Gastroesophageal sphincter (tissue), 4 donors: ENCODE data around the gene TOLLIP. TPM values are rescaled to one million over a fixed set of nuclear protein-coding genes. Genes with fewer than 3 reads are reported as not detected.

ENCODE experiments used
- ATAC-seq: fragments of 150-250 bp; one replicate; pipeline ENCODE4 v1.9.1; 2016; ENCODE audit warnings: mild to moderate bottlenecking, moderate library complexity
- H3K27ac ChIP-seq, 4 donors: fragments of 200-600 bp; sonication (generic) in 3 of 4; 1 replicate in 3 of 4; 2 replicates in 1 of 4; pipeline ENCODE4 v1.5.1; 2016 to 2019
- H3K27me3 ChIP-seq: fragments of 200-600 bp; sonication (generic); one replicate; pipeline ENCODE4 v1.5.1; 2019
- H3K36me3 ChIP-seq, 2 donors: fragments of 200-600 bp; sonication (generic); one replicate each; pipeline ENCODE4 v1.5.1; 2019; ENCODE audit warnings: control low read depth in 1 of 2
- H3K4me1 ChIP-seq, 3 donors: fragments of 200-600 bp; sonication (generic); 1 replicate in 2 of 3; 2 replicates in 1 of 3; pipeline ENCODE4 v1.5.1; 2016 to 2019; ENCODE audit warnings: control low read depth in 2 of 3
- H3K4me3 ChIP-seq, 2 donors: fragments of 200-600 bp; sonication (generic); one replicate each; pipeline ENCODE4 v1.5.1; 2019; ENCODE audit warnings: mild to moderate bottlenecking in 1 of 2, moderate library complexity in 1 of 2
- H3K9me3 ChIP-seq, 3 donors: fragments of 200-600 bp; sonication (generic); one replicate each; pipeline ENCODE4 v1.5.1; 2017 to 2019; ENCODE audit warnings: control low read depth in 2 of 3
- EP300 ChIP-seq: sonication (generic); formaldehyde crosslinking; IDR thresholded peaks from one replicate; pipeline ENCODE4 v1.6.1; 2017; ENCODE audit warnings: antibody characterized with exemption, mild to moderate bottlenecking
- POLR2A ChIP-seq, 2 donors: fragments of 450-650 bp; IDR thresholded peaks; one replicate each; pipeline ENCODE4 v1.6.1; 2017; ENCODE audit warnings: antibody characterized with exemption in 2 of 2, mild to moderate bottlenecking in 2 of 2, moderate library complexity in 1 of 2
- POLR2AphosphoS5 ChIP-seq: sonication (generic); formaldehyde crosslinking; IDR thresholded peaks from one replicate; pipeline ENCODE4 v1.6.1; 2017; ENCODE audit warnings: antibody characterized with exemption
- WGBS, 2 donors: methylation state at CpG; one replicate each; pipeline ENCODE4 v1.1.5; 2018; ENCODE audit warnings: low coverage in 1 of 2; 5-methylcytosine and 5-hydroxymethylcytosine counted together
- small RNA-seq, 4 donors: library from RNA; depleted of rRNA; stranded (forward); fragments of <200 nt; gene quantifications; one replicate each; pipeline ENCODE3, GENCODE V24; 2016
- total RNA-seq, 4 donors: library from RNA; depleted of rRNA; stranded (reverse); fragments of >200 nt; gene quantifications; one replicate each; pipeline ENCODE4 v1.1.0, GENCODE V29; 2016
- TF ChIP-seq, protein P1 (sequence below), 4 experiments: fragments of 200-600 bp in 2 of 4; fragments of 450-650 bp in 2 of 4; sonication (generic) in 1 of 4; IDR thresholded peaks; one replicate each; pipeline ENCODE4 v1.5.1; 2017 to 2019; ENCODE audit warnings: antibody characterized with exemption in 4 of 4, mild to moderate bottlenecking in 2 of 4, moderate library complexity in 2 of 4

The TOLLIP gene
- total RNA-seq, 4 donors from 2014 or later = 42.3 to 70.6 (median 49.1) TPM

DNA sequence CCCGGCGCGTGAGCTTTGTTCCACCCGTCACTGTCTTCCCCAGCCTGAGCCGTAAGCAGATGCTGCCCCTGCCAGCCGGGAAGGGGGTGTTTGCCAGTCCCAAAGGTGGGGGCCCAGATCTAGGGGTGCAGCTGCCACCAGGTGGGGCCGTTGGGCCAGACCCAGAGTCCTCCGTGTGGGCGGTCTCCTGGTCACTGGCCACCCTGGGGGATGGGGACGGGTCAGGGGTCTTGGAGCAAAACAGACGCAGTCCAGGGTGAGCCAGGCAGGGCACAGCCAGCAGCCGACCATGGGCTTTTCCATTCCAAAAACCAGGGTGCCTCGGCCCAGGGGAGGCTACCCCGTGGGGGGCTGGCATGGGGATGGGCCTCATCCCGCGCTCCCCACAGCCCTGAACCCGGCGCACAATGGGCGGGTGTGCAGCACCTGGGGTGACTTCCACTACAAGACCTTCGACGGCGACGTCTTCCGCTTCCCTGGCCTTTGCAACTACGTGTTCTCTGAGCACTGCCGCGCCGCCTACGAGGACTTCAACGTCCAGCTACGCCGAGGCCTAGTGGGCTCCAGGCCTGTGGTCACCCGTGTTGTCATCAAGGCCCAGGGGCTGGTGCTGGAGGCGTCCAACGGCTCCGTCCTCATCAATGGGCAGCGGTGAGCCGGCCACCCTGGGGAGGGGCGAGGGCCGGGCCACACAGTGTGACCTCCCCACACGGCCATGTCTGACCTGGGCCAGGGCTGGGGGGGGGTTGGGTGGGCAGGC is 83.0 kb downstream of the TOLLIP start:
- TF ChIP-seq EP300 = no peak
- TF ChIP-seq, protein P1, sequence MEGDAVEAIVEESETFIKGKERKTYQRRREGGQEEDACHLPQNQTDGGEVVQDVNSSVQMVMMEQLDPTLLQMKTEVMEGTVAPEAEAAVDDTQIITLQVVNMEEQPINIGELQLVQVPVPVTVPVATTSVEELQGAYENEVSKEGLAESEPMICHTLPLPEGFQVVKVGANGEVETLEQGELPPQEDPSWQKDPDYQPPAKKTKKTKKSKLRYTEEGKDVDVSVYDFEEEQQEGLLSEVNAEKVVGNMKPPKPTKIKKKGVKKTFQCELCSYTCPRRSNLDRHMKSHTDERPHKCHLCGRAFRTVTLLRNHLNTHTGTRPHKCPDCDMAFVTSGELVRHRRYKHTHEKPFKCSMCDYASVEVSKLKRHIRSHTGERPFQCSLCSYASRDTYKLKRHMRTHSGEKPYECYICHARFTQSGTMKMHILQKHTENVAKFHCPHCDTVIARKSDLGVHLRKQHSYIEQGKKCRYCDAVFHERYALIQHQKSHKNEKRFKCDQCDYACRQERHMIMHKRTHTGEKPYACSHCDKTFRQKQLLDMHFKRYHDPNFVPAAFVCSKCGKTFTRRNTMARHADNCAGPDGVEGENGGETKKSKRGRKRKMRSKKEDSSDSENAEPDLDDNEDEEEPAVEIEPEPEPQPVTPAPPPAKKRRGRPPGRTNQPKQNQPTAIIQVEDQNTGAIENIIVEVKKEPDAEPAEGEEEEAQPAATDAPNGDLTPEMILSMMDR (IDR thresholded peaks at IDR 0.05) = no peak
- no peak for TF ChIP-seq POLR2AphosphoS5
- TF ChIP-seq POLR2A (IDR thresholded peaks at IDR 0.05) = no peak
- Histone ChIP-seq H3K27ac (no peak overlapping the region), H3K9me3 (no peaks in the 10 kb centered on the region), H3K4me3 (no peak overlapping the region), H3K36me3 (no peaks in the 10 kb centered on the region), H3K27me3 (peaks cover 100% of the 10 kb centered on the region), H3K4me1 (no peaks in the 10 kb centered on the region)
- ATAC-seq = no peak
- 70 to 100% methylated on average over 2 to 3 of the region's 41 CpGs for WGBS, 2 donors

DNA sequence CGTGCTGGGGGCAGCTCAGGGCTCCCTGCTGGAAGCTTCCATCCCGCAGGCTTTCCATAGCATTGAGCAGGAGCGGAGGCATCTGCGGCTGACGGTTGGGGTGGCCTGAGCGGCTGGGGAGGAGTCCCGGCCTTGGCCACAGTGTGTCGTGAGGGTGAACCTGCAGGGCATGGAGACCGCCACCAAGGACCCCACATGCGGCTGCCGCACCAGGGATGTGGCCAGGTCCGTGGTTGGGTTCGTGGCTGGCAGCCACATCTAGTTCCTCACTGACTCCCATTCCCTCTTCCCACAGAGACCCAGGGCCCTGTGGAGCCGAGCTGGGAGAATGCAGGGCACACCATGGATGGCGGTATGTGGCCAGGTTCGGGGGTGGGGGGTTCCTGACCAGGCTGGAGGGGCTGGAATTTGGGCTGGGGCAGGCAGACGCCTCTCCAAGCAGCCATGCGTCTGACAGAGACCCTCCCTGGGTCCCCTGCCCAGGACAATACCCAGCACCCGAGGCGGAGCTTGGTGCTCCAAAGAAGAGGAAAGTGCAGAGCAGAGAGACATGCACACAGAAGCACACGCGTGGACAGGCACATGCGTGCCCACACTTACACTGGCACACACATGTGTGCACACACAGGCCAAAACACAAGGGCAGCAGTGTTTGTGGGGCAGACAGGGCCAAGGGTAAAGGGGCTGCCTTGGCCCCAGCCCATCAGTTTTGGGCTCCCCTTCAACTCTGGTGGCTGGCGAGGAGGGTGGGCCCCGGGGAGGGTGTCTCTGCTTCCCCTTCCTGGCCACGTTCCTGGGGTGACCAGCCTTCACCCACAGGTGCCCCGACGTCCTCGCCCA is 83.8 kb downstream of the TOLLIP start:
- H3K27ac ChIP-seq = no peak overlapping the region
- H3K4me3 ChIP-seq = no peak overlapping the region
- no peaks in the 10 kb centered on the region for H3K36me3 ChIP-seq
- no peak for ATAC-seq
- peaks cover 100% of the 10 kb centered on the region for H3K27me3 ChIP-seq
- 59 to 86% methylated on average over 5 to 6 of the region's 29 CpGs for WGBS, 2 donors
- no peak for TF ChIP-seq POLR2A (IDR thresholded peaks at IDR 0.05)
- no peak for TF ChIP-seq POLR2AphosphoS5
- TF ChIP-seq, protein P1 (IDR thresholded peaks at IDR 0.05) = no peak
- TF ChIP-seq EP300 = no peak
- H3K9me3 ChIP-seq = no peaks in the 10 kb centered on the region
- no peaks in the 10 kb centered on the region for H3K4me1 ChIP-seq

DNA sequence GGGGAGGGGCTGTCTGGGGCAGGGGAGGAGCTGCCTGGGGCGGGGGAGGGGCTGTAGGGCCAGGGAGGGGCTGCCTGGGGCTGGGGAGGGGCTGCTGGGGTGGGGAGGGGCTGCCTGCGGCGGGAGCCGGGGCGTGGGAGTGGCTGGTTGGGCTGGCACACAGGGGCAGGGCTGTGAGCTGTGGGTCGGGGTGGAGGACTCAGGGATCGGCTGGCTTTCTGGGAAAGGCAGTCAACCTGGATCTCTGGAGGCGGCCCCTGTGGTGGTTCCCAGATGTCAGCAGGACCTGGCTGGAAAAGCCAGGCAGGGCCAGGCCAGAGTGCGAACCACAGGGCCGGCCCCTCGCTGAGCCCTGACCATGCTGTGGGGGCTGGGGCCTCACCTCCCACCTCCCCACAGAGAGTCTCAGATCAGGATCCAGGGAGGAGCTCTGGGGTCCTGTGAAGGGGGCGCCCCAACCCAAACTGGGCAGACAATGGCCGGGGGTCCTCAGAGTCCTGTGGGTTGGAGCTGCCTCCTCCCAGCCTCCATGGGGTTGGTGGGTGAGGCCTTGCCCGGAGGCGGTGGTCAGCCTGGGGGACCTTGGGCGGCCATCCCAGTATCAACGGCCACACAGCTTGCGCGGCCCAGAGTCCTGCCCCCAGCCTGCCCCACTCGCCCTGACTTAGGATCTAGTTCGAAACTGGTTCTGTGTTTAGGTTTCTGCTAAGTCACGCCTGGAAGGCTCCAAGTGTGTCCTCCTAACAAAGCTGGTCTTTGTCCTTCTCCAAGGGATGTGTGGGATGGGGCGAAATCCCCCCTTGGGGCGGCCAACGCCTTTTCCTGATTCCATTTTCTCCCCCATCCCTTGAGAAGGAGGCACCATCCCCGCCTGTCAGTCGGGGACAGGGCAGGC is 84.7 kb downstream of the TOLLIP start:
- no peak overlapping the region for H3K4me3 ChIP-seq
- TF ChIP-seq EP300 (no peak), POLR2AphosphoS5 (no peak), POLR2A (IDR thresholded peaks at IDR 0.05) (no peak)
- TF ChIP-seq, protein P1 (IDR thresholded peaks at IDR 0.05) = no peak
- no peaks in the 10 kb centered on the region for H3K4me1 ChIP-seq
- no peaks in the 10 kb centered on the region for H3K36me3 ChIP-seq
- no peaks in the 10 kb centered on the region for H3K9me3 ChIP-seq
- WGBS, 2 donors = no CpG with 5 or more reads among the region's 27 CpGs
- H3K27me3 ChIP-seq = peaks cover 100% of the 10 kb centered on the region
- ATAC-seq = no peak
- H3K27ac ChIP-seq = no peak overlapping the region

Small RNAs within 50 kb of the gene (small RNA-seq; reads per million reads assigned to genes)
- gene MIR6744 = 0 reads per million in 4 donors

Other genes with a start within 250 kb of the TOLLIP start
- gene MUC2, start 234.8 kb downstream of the TOLLIP start, total RNA-seq = under 1 TPM in 1 of 4 donors, not detected in 3; 0.08 TPM
- gene MUC5AC, start 151.7 kb downstream of the TOLLIP start, total RNA-seq = under 1 TPM in 2 of 4 donors, not detected in 2; 0.02 to 0.31 TPM
- gene MUC5B, start 86.6 kb downstream of the TOLLIP start, total RNA-seq = 100 to 1,000 TPM in 1 of 4 donors, 1 to 10 TPM in 1, under 1 TPM in 2; 0.13 to 199 (median 0.60) TPM
- 1 to 10 TPM; 1.4 to 8.6 (median 2.0) TPM for gene BRSK2, start 80.3 kb upstream of the TOLLIP start, total RNA-seq
- gene MOB2, start 177.1 kb upstream of the TOLLIP start, total RNA-seq = 100 to 1,000 TPM in 2 of 4 donors, 10 to 100 TPM in 2; 59.6 to 103 (median 87.8) TPM